Measurements from ENCODE around the gene CD58. TPM values are rescaled to one million over a fixed set of nuclear protein-coding genes. Genes with fewer than 3 reads are reported as not detected.
A peak's percentile ranks its signal among the peaks of the same experiment; 100 is the strongest.

The CD58 gene
- total RNA-seq, 1 experiment from 2014 or later, result 11.0 TPM

DNA sequence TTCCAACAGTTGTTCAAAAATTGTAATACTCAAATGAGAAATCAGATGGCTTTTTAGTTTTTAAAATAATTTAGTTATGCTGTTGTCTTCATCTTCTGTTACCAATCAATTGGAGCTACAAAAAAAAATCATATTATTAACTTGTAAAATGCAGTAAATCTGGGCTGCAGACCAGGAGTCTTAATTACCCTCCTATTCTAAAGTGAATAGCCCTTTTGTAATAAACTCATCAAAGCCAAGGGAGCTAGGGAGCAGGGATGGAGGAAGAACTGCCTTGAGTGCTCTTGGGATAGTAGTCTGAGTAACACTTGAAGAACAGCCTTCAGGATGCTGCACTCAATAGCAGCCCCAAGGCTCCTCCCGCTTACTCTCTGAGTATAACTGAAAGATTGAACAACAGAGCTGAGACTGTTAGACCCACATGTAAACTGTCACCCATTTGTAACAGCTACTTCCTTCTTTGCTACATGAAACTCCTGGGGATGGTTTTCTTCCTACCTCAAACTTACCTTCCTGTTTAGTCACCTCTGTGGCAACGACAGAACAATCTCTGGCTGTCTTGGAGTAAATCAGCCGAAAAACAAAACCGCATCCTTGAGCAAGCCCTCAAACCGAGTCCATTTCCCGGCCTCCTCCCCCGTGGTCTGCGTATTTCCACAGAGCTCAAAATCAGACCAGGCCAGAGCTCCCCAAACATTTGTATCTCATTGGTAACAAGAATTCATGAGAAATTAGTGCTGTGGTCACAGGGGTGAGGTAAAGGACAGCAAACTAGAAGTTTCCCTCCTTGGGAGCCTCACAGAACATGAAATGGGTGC is 55.9 kb downstream of the CD58 start:
- H3K27me3 Mint-ChIP-seq (ENCODE audit: insufficient read depth, unreplicated experiment), result no peaks in the 10 kb centered on the region
- H3K36me3 Mint-ChIP-seq (ENCODE audit: insufficient read depth, unreplicated experiment), result peaks cover 10% of the 10 kb centered on the region
- DNase-seq (ENCODE audit: unreplicated experiment), result peak; percentile 75
- peaks cover 10% of the 10 kb centered on the region for H3K9me3 Mint-ChIP-seq (ENCODE audit: unreplicated experiment)
- peak overlapping the region; percentile 57 for H3K27ac Mint-ChIP-seq (ENCODE audit: low read depth, unreplicated experiment)
- intact Hi-C loops (cut with micrococcal nuclease), result no loop called here
- H3K4me1 Mint-ChIP-seq (ENCODE audit: insufficient read depth, unreplicated experiment), result peaks cover 25% of the 10 kb centered on the region
- CTCF ChIA-PET, result interaction anchor here (0.5 to 1.5 kb wide), 3 partner anchors 17 to 494 kb away, joined by 3 to 4 read pairs (median 4); no protein-coding TSS in a partner anchor
- H3K4me3 Mint-ChIP-seq (ENCODE audit: unreplicated experiment), result no peak overlapping the region
- no TSS peak for BruUV-seq (replicated peaks)
- TF ChIP-seq CTCF (IDR thresholded peaks at IDR 0.05; ENCODE audit: unreplicated experiment), result no peak
- POLR2A ChIA-PET, result interaction anchor here (0.7 to 1.4 kb wide), 2 partner anchors 9 to 732 kb away, joined by 3 read pairs; no protein-coding TSS in a partner anchor

DNA sequence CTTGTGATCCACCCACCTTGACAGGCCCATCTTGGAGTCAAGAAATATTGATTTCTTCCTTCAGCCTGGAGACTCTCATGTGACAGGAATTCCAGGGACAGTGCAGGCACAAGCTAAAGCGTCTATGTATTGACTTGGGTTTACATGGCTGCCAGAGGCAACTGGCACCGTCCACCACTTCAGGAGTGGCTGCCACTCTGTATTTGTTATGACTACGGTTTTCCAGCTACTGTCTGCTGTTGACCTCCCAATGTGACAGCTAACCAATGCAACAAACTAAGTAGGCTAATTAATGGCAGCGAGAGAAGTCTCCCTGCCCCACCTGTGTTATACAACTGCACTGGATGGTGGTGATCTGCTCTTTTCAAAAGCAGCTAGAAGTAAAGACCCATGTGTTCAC is 56.9 kb downstream of the CD58 start:
- no peak overlapping the region for H3K4me3 Mint-ChIP-seq (ENCODE audit: unreplicated experiment)
- no peak for TF ChIP-seq CTCF (IDR thresholded peaks at IDR 0.05; ENCODE audit: unreplicated experiment)
- peaks cover 10% of the 10 kb centered on the region for H3K9me3 Mint-ChIP-seq (ENCODE audit: unreplicated experiment)
- peaks cover 10% of the 10 kb centered on the region for H3K36me3 Mint-ChIP-seq (ENCODE audit: insufficient read depth, unreplicated experiment)
- intact Hi-C loops (cut with micrococcal nuclease), result no loop called here
- POLR2A ChIA-PET, result interaction anchor here (0.6 to 1.4 kb wide), 3 partner anchors 10 to 873 kb away, joined by 3 read pairs; no protein-coding TSS in a partner anchor
- no peaks in the 10 kb centered on the region for H3K27me3 Mint-ChIP-seq (ENCODE audit: insufficient read depth, unreplicated experiment)
- BruUV-seq (replicated peaks), result no TSS peak
- DNase-seq (ENCODE audit: unreplicated experiment), result no peak
- CTCF ChIA-PET, result interaction anchor here (0.5 to 1.5 kb wide), 2 partner anchors 13 to 16 kb away, joined by 4 read pairs; no protein-coding TSS in a partner anchor
- H3K27ac Mint-ChIP-seq (ENCODE audit: low read depth, unreplicated experiment), result no peak overlapping the region
- H3K4me1 Mint-ChIP-seq (ENCODE audit: insufficient read depth, unreplicated experiment), result peaks cover 34% of the 10 kb centered on the region

DNA sequence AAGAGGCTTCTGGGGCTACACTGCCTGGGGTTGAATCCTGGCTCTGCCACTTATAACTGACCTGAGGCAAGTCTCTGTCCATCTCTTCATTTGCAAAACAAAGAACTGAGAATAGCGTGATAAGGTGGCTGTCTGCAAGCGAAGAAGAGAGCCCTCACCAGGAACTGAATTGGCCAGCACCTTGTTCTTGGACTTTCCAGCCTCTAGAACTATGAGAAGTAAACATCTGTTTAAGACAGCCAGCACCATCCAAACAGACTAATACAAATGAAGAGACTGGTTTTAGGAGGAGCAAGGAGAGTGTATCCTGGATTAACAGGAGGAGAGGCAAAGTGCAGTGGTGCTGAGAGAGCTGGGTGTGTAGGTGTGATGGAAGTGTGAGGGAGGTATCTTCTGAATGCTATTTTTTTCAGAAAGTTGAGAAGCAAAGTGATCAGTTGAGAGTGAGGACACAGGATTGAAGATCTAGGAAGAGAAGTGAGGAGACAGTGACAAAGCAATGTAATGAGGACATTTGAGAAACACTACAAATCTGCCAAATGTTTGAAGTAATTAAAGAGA is 59.3 kb downstream of the CD58 start:
- Mint-ChIP-seq H3K36me3 (ENCODE audit: insufficient read depth, unreplicated experiment) (peaks cover 10% of the 10 kb centered on the region), H3K9me3 (ENCODE audit: unreplicated experiment) (peaks cover 10% of the 10 kb centered on the region), H3K27me3 (ENCODE audit: insufficient read depth, unreplicated experiment) (no peaks in the 10 kb centered on the region), H3K27ac (ENCODE audit: low read depth, unreplicated experiment) (peak overlapping the region; percentile 5), H3K4me1 (ENCODE audit: insufficient read depth, unreplicated experiment) (peaks cover 48% of the 10 kb centered on the region), H3K4me3 (ENCODE audit: unreplicated experiment) (no peak overlapping the region)
- intact Hi-C loops (cut with micrococcal nuclease), result no loop called here
- ChIA-PET POLR2A (interaction anchor here (0.5 to 0.6 kb wide), 2 partner anchors 741 to 1045 kb away, joined by 3 read pairs; no protein-coding TSS in a partner anchor), CTCF (interaction anchor here (1.7 to 2.5 kb wide), 3 partner anchors 12 to 373 kb away, joined by 5 to 13 read pairs (median 10); no protein-coding TSS in a partner anchor)
- no peak for TF ChIP-seq CTCF (IDR thresholded peaks at IDR 0.05; ENCODE audit: unreplicated experiment)
- no peak for DNase-seq (ENCODE audit: unreplicated experiment)
- BruUV-seq (replicated peaks), result no TSS peak

GRCh38 chr1:116510361-116510760 is 60.5 kb downstream of the CD58 start:
- H3K4me1 Mint-ChIP-seq (ENCODE audit: insufficient read depth, unreplicated experiment), result peaks cover 43% of the 10 kb centered on the region
- no peaks in the 10 kb centered on the region for H3K27me3 Mint-ChIP-seq (ENCODE audit: insufficient read depth, unreplicated experiment)
- BruUV-seq (replicated peaks), result no TSS peak
- peaks cover 10% of the 10 kb centered on the region for H3K36me3 Mint-ChIP-seq (ENCODE audit: insufficient read depth, unreplicated experiment)
- DNase-seq (ENCODE audit: unreplicated experiment), result no peak
- ChIA-PET CTCF (interaction anchor here (0.8 to 1.6 kb wide), 2 partner anchors 12 to 25 kb away, joined by 3 to 7 read pairs; no protein-coding TSS in a partner anchor), POLR2A (interaction anchor here (1.0 to 2.5 kb wide), 2 partner anchors 9 to 134 kb away, joined by 3 to 13 read pairs; no protein-coding TSS in a partner anchor)
- H3K9me3 Mint-ChIP-seq (ENCODE audit: unreplicated experiment), result peaks cover 10% of the 10 kb centered on the region
- no peak overlapping the region for H3K4me3 Mint-ChIP-seq (ENCODE audit: unreplicated experiment)
- intact Hi-C loops (cut with micrococcal nuclease), result no loop called here
- H3K27ac Mint-ChIP-seq (ENCODE audit: low read depth, unreplicated experiment), result peak overlapping the region; percentile 5
- TF ChIP-seq CTCF (IDR thresholded peaks at IDR 0.05; ENCODE audit: unreplicated experiment), result no peak

All from MCF 10A (cell line).